ENCODE results near the gene LRMDA.

DNA sequence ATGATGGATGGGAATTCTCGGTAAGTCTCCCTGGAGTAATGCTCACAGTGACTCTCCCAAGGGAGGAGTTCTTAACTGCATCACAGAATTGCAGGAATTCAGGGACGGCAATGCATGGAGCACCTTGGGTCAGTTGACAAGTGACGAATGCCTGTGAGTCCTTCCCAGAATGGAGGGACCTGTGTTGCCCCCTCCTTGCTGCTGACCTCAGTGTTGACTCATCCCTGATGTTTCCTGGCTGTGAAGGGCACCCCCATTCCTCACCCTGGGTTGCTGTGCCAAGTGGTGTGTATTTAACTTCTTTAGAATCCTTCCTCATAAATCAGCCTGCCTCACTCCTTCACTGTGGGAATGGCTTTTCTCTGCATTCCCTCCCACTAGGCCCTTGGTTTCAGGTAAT is 98.9 kb downstream of the LRMDA start:
- TF ChIP-seq, protein P1, sequence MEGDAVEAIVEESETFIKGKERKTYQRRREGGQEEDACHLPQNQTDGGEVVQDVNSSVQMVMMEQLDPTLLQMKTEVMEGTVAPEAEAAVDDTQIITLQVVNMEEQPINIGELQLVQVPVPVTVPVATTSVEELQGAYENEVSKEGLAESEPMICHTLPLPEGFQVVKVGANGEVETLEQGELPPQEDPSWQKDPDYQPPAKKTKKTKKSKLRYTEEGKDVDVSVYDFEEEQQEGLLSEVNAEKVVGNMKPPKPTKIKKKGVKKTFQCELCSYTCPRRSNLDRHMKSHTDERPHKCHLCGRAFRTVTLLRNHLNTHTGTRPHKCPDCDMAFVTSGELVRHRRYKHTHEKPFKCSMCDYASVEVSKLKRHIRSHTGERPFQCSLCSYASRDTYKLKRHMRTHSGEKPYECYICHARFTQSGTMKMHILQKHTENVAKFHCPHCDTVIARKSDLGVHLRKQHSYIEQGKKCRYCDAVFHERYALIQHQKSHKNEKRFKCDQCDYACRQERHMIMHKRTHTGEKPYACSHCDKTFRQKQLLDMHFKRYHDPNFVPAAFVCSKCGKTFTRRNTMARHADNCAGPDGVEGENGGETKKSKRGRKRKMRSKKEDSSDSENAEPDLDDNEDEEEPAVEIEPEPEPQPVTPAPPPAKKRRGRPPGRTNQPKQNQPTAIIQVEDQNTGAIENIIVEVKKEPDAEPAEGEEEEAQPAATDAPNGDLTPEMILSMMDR (conservative IDR thresholded peaks at IDR 0.05; ENCODE audit: low read length): no peak
- no peak for TF ChIP-seq EZH2phosphoT487 (IDR thresholded peaks at IDR 0.05; ENCODE audit: borderline replicate concordance, low read depth, low read length)

Data from OCI-LY7 (cell line).